HCT116 (cell line): ENCODE results near the gene CARD10.

Source experiments
- ATF3 ChIP-seq: IDR thresholded peaks from 2 replicates; pipeline ENCODE4 v1.6.1; 2012
- CTCF ChIP-seq, 3 experiments: fragments of 200-600 bp in 1 of 3; sonication (generic) in 1 of 3; IDR thresholded peaks in 2 of 3; conservative IDR thresholded peaks in 1 of 3; 2 replicates each; pipeline ENCODE4 v1.5.1; 2012 to 2017; ENCODE audit warnings: low read depth in 2 of 3, low read length in 2 of 3, antibody characterized with exemption in 1 of 3, borderline replicate concordance in 1 of 3, control low read depth in 1 of 3, mild to moderate bottlenecking in 1 of 3, mixed read lengths in 1 of 3, mixed run types in 1 of 3, moderate library complexity in 1 of 3; ENCODE audit not compliant: insufficient read depth in 1 of 3
- EZH2 ChIP-seq: fragments of 200-600 bp; sonication (generic); IDR thresholded peaks from 2 replicates; pipeline ENCODE4 v1.6.1; 2017; ENCODE audit warnings: antibody characterized with exemption, mixed run types
- EZH2phosphoT487 ChIP-seq: fragments of 200-600 bp; IDR thresholded peaks from 2 replicates; pipeline ENCODE4 v1.6.1; 2018; ENCODE audit warnings: antibody characterized with exemption, borderline replicate concordance
- MAX ChIP-seq: IDR thresholded peaks from 2 replicates; pipeline ENCODE4 v1.6.1; 2012
- POLR2A ChIP-seq: IDR thresholded peaks from 2 replicates; pipeline ENCODE4 v1.7.0; 2011; ENCODE audit warnings: borderline replicate concordance; ENCODE audit not compliant: insufficient read depth, insufficient read length; ENCODE audit errors: extremely low read depth
- RAD21 ChIP-seq: IDR thresholded peaks from 2 replicates; pipeline ENCODE4 v1.6.1; 2012; ENCODE audit warnings: low read depth, mild to moderate bottlenecking
- SP1 ChIP-seq: IDR thresholded peaks from 2 replicates; pipeline ENCODE4 v1.6.1; 2012; ENCODE audit warnings: low read depth
- YY1 ChIP-seq: IDR thresholded peaks from 2 replicates; pipeline ENCODE4 v1.6.1; 2011; ENCODE audit warnings: low read length, low read depth, moderate library complexity, mild to moderate bottlenecking; ENCODE audit not compliant: insufficient replicate concordance; ENCODE audit errors: extremely low read depth
- ZNF274 ChIP-seq: fragments of 200-500 bp; sonication (Bioruptor generic); IDR thresholded peaks from 2 replicates; pipeline ENCODE4 v1.6.1; 2014; ENCODE audit warnings: mild to moderate bottlenecking, low read depth, low read length, inconsistent platforms

- TF ChIP-seq CTCF (IDR thresholded peaks at IDR 0.05 in 2 of 3, conservative IDR thresholded peaks at IDR 0.05 in 1 of 3; ENCODE audit: borderline replicate concordance in 1 of 3, insufficient read depth in 1 of 3, low read depth in 2 of 3, low read length in 2 of 3) (no peak), POLR2A (no peak), MAX (no peak), EZH2phosphoT487 (no peak), EZH2 (no peak), RAD21 (no peak), SP1 (no peak), ZNF274 (no peak), YY1 (no peak), ATF3 (no peak)
Observed at GRCh38 chr22:37502342-37503182, 16.7 kb downstream of the CARD10 start.
